Adrenal gland (tissue), 5 donors: ENCODE data around the gene SASS6.
"Not testable (repeated sequence)": the region's sequence is repeated elsewhere in the genome, so short reads cannot be mapped to it uniquely, and the experiment has no call there.

Experiments
- POLR2A ChIP-seq, 2 donors: fragments of 450-650 bp; IDR thresholded peaks; one replicate each; pipeline ENCODE4 v1.6.1; 2017; ENCODE audit warnings: antibody characterized with exemption in 2 of 2, mild to moderate bottlenecking in 2 of 2, moderate library complexity in 1 of 2
- TF ChIP-seq, protein P1 (sequence below), 6 experiments: fragments of 450-650 bp in 4 of 6; fragments of 200-600 bp in 2 of 6; sonication (generic) in 1 of 6; IDR thresholded peaks; 1 replicate in 5 of 6; 2 replicates in 1 of 6; pipeline versions ENCODE4 v1.5.1 to v1.8.0; 2016 to 2021; ENCODE audit warnings: antibody characterized with exemption in 6 of 6, mild to moderate bottlenecking in 2 of 6, moderate library complexity in 1 of 6
- donor health status: DM: no; HTN: no; CAD: no.

DNA sequence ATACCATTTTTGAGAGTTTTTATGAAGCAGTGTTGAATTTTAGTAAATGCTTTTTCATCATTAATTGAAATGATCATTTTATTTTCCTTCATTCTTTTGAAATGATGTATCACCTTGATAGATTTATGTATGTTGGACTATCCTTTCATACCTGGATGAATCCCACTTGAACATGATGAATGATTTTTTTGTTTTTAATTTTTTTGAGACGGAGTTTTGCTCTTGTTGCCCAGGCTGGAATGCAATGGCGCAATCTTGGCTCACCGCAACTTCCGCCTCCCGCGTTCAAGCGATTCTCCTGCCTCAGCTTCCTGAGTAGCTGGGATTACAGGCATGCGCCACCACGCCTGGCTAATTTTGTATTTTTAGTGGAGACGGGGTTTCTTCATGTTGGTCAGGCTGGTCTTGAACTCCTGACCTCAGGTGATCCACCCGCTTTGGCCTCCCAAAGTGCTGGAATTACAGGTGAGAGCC lies 85.5 kb downstream of the SASS6 start:
- TF ChIP-seq, protein P1, sequence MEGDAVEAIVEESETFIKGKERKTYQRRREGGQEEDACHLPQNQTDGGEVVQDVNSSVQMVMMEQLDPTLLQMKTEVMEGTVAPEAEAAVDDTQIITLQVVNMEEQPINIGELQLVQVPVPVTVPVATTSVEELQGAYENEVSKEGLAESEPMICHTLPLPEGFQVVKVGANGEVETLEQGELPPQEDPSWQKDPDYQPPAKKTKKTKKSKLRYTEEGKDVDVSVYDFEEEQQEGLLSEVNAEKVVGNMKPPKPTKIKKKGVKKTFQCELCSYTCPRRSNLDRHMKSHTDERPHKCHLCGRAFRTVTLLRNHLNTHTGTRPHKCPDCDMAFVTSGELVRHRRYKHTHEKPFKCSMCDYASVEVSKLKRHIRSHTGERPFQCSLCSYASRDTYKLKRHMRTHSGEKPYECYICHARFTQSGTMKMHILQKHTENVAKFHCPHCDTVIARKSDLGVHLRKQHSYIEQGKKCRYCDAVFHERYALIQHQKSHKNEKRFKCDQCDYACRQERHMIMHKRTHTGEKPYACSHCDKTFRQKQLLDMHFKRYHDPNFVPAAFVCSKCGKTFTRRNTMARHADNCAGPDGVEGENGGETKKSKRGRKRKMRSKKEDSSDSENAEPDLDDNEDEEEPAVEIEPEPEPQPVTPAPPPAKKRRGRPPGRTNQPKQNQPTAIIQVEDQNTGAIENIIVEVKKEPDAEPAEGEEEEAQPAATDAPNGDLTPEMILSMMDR (IDR thresholded peaks at IDR 0.05) = not testable (repeated sequence)
- TF ChIP-seq POLR2A (IDR thresholded peaks at IDR 0.05) = not testable (repeated sequence)
